Pons (tissue), 1 donor: Measurements from ENCODE around the gene SLC30A1.

Source experiments
- DNase-seq: peaks from one replicate; pipeline ENCODE4 v3.0.0-alpha.2; 2016; ENCODE audit warnings: low spot score

The SLC30A1 gene

GRCh38 chr1:211607754-211608473, 29.0 kb upstream of the SLC30A1 start:
- no peak for DNase-seq

GRCh38 chr1:211606914-211607753, 28.2 kb upstream of the SLC30A1 start:
- peak; percentile 61 for DNase-seq

- peak; percentile 60 for DNase-seq
Observed at GRCh38 chr1:211606332-211606913, 27.5 kb upstream of the SLC30A1 start.

- DNase-seq: no peak
Observed at GRCh38 chr1:211605603-211606331, 26.8 kb upstream of the SLC30A1 start.

DNA sequence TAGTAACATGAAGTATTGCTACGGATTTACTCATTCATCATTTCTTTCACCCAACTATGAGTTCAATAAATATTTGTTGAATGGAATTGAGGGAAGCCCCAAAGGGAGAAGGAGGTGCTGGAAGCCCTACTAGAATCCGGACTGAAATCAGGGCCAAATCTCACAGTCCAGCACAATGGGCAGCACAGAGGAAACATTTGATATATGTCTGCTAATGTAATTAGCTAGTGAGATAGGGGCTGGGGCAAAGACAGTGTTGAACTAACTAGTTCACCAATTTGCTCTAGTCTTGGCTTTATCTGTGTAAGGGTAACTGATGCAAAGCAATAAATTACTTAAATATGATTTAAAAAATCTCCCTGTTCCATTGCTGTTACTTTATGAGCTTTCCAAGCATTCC, 26.1 kb upstream of the SLC30A1 start:
- DNase-seq: no peak

DNA sequence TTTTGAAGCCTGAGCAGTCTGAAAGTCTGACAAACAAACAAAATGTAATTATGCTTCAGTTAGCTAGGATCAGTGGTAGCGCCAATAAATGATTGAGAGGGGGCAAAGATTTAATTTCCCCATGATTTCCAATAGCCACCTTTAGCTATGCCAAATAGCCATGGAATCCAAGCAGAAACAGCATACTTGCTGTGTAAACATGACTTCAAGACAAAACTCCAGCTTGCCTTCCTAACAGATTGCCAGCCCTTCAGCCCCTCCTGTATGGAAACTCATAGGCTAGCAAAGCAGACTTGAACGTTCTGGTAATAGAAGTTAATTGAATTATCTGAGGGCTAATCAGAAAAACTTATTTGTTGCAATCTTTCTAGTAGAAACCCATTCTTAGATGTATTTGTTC, 25.6 kb upstream of the SLC30A1 start:
- DNase-seq: no peak

- DNase-seq: no peak
Observed at GRCh38 chr1:211603713-211604112, 24.8 kb upstream of the SLC30A1 start.

DNA sequence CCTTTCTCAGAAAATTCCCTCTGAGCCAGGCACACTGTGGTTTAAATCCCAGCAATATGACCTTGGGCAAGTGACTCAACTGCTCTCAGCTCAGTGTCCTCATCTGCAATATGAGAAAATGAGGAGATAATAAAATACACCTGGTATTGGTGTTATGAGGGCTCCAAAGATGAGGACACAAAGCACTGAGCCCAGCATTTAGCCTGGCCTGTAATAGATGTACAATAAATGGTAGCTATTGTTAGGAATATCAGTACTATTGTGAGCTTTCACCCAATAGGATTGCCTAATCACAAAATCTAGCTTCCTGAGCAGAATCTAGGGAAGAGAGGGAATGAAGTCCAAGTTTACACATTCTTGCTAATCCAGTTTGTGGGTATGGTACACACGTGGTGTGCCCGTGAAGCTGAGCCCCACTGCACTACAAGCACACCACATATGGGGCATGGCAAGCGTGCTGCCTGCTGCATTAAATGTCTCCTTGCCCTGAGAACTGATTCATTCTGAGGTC, 24.3 kb upstream of the SLC30A1 start:
- no peak for DNase-seq

DNA sequence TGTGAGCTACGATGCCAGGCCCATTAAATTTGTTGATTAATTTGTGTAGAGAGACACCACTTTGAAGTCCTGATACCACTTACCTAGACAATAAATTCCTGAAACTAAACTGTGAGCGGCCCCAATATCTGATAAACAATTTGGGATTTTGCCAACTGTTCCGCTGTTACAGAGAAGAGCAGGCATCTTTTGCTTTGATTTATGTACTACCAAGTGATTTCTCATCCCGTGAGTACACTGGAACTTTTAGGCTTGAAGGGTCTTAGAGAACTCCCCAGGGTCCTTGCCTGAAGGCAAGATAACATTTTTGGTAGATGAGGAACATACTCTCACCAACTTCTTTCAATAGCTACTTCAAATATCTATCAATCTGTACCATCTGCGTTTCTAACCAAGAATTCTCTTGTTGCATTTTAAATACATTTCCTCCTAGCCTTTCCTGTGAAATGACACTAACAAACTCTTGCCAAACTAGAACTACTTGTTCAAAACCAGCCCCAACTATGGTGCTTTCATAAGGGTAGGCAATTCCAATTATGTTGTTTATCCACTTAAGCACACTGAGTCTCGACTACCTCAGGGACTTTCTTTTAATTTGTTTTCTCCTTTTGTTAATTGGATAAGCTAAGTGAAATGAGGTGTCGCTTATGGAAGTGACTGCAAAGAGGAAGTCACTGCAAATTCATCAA, 23.2 kb upstream of the SLC30A1 start:
- no peak for DNase-seq

GRCh38 chr1:211601159-211601558, 22.2 kb upstream of the SLC30A1 start:
- no peak for DNase-seq

DNA sequence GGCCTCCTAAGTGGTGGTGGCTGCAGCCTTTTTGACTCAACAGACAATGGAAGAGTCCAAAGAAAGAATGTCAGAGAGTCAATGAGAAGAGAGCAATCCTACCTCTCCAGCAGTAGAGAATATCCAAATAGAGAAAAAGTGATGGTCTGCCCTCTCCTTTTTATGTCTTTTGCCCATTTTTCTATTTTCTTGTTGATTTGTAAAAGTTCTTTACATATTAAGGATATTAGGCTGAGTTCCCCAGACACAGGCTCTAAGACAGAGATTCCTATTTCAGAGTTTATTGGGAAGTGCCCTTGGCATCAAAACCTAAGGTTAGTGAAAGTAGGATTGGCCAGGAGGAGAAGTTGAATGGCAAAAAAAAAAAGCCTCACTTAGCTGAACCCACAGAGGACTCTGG, 20.3 kb upstream of the SLC30A1 start:
- DNase-seq: no peak

DNA sequence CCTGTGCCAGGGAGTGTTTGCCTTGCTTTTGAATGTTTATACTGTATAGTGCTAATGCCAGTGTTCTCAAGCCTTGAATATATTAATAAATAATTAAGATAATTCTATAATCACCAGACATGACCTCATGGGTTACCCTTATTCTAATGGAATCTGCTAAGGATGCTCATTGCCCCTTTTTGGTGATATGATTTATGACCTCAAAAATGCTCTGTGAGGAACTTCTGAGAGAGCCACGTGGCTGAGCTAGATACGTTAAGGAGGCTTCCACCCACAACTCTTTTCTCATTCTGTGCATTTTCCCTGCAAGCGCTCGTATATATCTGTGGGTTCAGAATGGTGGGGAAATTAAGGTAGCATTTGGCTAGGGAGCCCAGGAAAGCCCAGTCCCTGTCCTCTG, 19.6 kb upstream of the SLC30A1 start:
- no peak for DNase-seq

DNA sequence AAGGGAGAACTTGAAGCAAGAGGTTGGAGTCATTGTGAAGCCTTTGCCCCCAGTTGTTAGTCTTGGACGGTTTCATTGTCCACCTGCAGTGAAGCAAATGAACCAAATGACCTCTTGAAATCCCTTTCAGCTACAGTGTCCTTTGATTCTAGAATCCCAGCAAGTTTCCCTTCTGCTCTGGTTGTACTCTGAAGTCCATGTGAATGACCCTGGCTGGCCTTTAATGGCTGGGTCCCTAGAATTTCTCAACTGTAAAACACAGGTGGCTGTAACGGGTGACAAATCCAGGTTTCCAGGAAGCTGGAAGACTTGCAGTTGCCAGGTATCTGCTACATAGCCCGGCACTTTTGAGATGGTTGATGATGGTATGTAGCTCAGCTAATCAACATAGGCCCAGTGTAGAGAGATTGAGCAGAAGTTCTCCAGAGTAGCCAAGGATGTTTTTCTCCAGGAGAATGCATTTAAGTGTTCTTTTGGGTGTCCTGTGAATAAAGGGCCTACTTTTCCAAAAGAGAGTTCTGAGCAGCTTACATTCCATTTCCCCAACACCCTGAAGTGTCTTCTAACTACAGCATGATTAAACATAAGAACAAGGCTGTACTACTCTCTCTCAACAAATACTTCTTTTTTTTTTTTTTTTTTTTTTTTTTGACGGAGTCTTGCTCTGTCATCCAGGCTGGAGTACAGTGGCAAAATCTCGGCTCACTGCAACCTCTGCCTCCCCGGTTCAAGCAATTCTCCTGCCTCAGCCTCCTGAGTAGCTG, 17.6 kb upstream of the SLC30A1 start:
- DNase-seq: no peak

- DNase-seq: no peak
Observed at GRCh38 chr1:211595419-211595818, 16.5 kb upstream of the SLC30A1 start.

- no peak for DNase-seq
Observed at GRCh38 chr1:211591980-211592493, 13.1 kb upstream of the SLC30A1 start.

DNA sequence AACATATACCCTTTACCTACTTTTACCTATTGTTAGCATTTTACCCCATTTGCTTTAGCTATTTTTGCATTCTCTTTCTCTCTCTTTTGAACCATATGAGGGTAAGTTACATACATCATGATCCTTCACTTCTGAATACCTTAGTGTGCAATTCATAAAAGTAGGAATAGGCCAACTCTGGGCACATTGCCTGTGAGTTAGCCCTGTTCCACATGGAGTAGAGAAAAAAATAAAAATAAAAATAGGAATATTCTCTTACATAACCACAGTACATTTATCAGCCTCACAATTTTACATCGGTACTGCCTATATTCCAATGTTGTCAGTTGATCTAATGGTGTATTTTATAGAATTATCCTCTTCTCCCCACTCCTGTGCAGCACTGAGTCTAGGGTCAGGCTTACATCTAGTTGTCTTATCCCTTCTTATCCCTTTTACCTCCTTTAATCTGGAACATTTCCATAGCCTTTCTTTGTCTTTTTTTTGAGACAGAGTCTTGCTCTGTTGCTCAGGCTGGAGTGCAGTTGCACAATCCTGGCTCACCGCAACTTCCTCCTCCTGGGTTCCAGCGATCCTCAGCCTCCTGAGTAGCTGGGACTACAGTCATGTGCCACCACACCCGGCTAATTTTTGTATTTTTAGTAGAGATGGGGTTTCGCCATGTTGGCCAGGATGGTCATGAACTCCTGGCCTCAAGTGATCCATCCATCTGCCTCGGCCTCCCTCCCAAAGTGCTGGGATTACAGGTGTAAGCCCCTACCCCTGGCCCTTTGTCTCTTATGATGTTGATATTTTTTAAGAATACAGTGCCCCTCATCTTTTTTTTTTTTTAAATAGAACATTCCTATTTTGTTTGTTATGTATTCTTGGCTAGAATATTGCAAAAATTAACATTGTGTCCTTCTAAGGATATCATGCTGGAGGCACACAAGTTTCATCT, 11.1 kb upstream of the SLC30A1 start:
- DNase-seq: peak; percentile 66

- DNase-seq: no peak
Observed at GRCh38 chr1:211588711-211589110, 9.8 kb upstream of the SLC30A1 start.

- DNase-seq: no peak
Observed at GRCh38 chr1:211587123-211587522, 8.2 kb upstream of the SLC30A1 start.

DNA sequence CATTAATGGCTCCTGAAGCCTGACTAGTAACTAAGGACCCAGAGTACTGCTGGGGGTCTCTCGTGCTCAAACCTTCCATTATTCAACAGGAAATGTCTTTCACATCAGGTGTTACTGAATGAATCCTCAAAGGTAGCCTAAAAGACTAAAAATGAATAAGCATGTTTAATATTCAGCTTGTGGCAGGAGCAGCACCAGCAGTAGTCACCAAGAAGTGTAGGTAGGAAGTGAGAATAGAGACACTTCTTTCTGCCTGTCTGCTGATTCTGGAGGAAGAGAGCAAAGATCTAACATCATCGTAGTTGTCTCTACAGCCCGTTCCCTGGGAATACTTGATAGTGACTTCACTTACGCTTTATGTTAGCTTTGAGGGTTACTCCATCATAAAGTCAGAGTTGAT, 7.6 kb upstream of the SLC30A1 start:
- DNase-seq: no peak
